Inferior parietal cortex (tissue), 1 donor: ENCODE results near the gene GANC.
"Not testable (repeated sequence)": the region's sequence is repeated elsewhere in the genome, so short reads cannot be mapped to it uniquely, and the experiment has no call there.

Source experiments
- DNase-seq: peaks from one replicate; pipeline ENCODE4 v3.0.0-alpha.2; 2016; ENCODE audit errors: extremely low spot score

The GANC gene, protein sequence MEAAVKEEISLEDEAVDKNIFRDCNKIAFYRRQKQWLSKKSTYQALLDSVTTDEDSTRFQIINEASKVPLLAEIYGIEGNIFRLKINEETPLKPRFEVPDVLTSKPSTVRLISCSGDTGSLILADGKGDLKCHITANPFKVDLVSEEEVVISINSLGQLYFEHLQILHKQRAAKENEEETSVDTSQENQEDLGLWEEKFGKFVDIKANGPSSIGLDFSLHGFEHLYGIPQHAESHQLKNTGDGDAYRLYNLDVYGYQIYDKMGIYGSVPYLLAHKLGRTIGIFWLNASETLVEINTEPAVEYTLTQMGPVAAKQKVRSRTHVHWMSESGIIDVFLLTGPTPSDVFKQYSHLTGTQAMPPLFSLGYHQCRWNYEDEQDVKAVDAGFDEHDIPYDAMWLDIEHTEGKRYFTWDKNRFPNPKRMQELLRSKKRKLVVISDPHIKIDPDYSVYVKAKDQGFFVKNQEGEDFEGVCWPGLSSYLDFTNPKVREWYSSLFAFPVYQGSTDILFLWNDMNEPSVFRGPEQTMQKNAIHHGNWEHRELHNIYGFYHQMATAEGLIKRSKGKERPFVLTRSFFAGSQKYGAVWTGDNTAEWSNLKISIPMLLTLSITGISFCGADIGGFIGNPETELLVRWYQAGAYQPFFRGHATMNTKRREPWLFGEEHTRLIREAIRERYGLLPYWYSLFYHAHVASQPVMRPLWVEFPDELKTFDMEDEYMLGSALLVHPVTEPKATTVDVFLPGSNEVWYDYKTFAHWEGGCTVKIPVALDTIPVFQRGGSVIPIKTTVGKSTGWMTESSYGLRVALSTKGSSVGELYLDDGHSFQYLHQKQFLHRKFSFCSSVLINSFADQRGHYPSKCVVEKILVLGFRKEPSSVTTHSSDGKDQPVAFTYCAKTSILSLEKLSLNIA (N-terminal part only)

DNA sequence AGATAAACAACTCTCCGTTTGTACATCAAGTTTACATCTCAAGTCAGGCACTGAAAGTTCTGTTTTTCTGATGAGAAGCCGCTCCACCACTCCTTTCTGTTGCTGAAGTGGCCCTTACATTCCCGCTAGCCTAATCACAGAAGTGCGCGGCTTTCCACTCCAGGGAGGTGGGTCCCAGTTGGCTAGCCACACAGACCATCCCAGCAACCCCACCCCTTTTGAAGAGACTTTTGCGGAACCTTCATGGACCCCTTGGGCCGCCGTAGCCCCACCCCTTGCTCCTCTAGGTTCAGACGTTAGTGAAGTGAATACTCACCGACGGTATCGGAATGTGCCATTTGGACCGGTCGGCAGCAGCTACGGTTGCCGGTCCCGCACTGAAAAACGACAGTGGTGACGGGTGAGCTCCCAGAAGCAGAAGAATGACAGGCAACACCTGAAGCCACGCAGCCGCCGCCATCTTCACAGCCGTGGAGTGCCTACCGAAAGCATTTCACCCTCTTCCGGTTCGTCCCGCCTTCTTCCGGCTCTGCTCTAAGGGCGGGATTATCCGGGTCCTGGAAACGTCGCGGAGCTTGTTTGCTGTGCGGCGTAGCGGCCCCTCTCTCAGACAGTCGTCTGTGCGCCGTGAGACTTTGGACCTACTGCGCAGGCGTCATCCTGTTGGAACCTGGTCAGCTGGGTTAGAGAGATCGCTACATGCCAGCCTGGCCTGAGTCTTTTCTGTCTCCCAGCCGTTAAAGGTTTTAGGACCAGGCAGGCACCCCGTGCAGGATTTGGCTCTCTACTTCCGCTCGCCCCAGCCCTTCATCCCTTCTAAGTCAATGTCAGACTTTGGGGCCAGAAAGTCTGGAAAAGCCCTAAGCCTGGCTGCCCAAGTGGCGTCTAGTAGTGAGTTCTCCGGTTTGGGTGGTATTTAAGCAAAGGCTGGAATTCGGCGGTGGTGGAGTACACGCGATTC, at the start of gene GANC, which contains the start of gene TMEM87A:
Gene GANC, plus strand, starts transcription at position 263 of the 961 bp plus-strand sequence. CDS start 1,281 bp downstream, outside the sequence.
Gene TMEM87A, minus strand, starts transcription at position 495 of the 961 bp plus-strand sequence. Its CDS starts 35 bp downstream, at position 460.
- peak; percentile 99 for DNase-seq

DNA sequence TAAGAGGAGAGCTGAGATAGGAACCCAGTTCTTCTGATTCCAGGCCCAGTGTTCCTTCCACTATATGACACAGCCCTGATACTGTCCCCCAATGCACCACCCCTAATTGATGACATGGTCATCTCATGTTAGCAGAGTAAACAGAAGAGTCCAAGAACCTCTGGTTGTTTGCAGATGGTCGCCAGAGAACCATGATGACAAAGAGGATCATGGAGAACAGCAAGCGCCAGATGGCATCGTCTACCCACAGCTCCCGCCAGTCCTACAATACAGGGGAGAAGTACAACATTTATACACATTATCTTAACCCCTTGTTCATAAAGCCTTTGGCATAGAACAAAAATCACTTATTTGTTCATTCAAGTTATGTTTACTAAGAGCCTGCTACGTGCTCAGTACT, 46.4 kb upstream of the GANC start:
- peak; percentile 57 for DNase-seq

DNA sequence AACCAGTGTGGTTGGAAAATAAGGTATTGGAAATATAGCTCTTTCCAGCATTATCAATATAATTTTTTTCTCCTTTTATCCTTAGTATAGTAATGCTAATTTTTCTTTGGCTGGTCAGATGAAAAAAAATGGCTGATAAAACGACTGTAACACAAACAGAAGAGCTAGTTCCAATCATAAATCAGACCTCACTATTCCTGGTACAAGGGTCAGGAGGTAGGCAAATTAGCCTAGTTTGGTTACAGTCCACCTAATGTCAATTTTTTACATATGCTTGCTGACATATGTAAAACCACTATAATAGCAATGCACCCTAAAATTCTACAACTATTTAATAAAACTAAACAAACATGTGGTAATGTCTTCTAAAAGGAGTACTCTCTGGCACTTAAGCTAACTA, 45.0 kb upstream of the GANC start:
- DNase-seq: no peak

DNA sequence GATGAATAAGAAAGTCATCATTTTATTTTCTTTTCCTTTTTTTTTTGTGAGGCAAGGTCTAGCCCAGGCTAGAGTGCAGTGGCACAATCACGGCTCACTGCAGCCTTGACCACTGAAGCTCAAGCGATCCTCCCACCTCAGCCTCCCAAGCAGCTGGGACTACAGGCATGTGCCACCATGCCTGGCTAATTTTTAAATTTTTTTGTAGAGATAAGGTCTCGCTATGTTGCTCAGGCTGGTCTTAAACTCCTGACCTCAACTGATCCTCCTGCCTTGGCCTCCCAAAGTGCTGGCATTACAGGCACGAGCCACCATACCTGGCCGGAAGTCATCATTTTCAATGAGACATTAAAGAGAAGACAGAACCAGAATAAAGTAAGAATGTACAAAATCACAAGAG, 44.0 kb upstream of the GANC start:
- not testable (repeated sequence) for DNase-seq

DNA sequence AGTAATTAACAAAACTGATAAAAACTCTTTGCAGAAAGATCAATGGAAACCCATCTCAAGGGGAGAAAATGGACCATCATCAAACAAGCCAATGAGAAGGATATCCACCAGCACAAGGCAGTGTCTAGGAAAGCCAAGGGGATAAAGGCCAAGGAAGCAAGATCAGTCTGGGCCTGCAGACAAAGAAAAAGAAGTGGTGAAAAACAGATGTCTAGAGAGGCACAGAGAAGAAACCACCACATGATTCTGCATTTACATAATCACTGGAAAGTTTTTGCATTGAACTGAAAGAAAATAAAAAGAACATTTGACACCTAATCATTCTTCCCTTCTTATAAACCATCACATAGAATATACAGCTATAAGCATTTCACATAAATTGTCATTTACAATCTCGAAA, 41.9 kb upstream of the GANC start:
- DNase-seq: no peak

DNA sequence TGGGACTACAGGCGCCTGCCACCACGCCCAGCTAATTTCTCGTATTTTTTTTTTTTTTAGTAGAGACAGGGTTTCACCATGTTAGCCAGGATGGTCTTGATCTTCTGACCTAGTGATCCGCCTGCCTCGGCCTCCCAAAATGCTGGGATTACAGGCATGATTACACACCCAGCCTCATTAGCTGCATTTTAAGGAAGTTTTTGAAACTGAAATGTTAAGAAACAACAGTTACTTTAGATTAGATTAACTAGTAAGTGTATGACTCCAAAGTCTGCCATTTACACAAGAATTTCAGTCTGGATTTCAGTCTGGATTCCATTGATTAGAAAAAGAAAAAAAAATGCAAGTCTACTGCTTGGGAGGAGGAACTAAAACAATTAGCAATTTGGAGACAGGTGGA, 40.4 kb upstream of the GANC start:
- no peak for DNase-seq

DNA sequence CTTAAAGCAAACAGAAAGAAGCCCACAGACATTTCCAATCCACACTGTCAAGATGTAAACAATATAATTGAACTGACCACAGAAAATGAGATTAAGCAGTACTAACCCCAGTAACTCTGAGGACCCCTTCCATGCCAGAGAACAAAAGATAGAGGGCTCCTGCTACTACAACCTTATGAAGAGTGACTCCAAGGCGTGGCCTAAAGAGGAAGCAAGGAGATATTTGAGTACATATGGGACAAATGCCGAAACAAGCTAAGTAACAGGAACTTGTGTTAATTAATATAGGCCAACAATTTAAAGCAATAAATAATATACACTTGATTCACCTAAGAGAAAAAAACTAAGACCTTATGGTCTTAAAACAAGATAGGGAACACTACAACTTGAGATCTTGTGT, 39.9 kb upstream of the GANC start:
- DNase-seq: no peak

DNA sequence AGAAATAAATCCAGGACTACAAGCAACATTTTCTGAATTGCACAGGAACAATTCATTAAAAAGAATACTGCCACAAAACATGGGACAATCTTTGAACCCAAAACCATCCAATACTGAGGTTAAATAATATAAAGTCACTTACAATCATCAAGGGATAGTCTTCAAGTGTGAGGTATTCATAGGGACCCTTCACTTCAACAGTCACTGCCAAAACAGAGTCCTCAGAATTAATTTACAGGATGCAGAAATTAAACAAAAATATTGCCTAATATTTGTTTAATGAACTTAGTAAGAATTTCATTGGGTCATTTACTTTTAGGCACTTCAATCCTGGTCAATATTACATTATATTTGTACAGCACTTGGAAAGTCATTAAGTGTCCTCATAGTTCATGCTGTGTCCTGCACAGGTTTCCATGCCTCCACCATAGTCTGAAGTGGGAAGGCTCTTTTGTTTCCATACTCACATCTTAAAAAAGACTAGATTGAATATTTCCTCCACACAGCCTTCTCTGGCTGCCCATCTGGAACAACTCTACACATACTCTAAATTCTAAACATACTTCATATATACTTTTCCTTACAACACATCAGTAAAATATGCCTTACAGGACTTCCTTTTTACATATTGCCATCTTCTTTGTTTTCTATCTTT, 33.3 kb upstream of the GANC start:
- DNase-seq: no peak

DNA sequence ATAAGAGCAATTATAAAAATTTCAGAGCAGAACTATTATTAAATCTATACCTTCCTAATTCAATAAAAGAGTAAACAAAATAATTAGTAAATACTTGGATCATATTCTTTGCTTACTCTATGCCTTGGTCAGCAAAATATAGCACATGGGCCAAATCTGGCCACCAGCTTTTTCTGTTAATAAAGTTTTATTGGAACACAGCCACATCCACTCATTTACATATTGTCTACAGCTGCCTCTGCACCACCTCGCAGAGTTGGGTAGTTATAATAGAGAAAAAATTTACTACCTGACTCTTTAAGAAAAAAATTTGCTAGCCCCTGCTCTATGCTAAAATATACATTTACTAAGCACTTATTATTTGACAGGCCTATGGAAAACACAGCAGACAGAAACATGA, 32.2 kb upstream of the GANC start:
- DNase-seq: no peak

DNA sequence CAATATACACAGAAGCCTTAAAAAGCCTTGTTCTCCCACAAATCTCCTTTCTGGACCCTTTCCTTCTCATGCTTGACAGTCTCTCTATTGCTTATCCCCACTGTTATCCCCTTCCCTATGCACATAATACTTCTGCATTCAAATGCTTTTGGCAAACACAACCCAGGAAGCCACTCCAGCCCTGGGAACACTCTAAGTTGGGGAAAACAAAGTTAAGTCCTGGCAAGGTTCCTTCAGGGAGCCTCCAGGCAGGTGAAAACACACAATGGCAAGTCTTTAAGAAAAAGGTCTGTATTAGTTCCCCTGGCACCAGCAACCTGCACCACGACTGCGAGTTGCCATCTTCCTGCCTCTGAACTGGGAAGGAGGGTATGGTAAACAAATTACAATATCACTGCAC, 19.7 kb upstream of the GANC start:
- no peak for DNase-seq

DNA sequence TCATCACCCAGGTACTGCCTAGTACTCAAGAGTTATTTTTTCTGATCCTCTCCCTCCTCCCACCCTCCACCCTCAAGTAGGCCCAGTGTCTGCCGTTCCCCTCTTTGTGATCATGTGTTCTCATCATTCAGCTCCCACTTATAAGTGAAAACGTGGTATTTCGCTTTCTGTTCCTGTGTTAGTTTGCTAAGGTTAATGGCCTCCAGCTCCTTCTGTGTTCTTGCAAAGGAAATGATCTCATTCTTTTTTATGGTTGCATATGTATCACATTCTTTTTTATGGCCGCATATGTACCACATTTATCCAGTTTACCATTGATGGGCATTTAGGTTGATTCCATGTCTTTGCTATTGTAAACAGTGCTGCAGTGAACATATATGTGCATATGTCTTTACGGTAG, 8.2 kb upstream of the GANC start:
- DNase-seq: no peak

DNA sequence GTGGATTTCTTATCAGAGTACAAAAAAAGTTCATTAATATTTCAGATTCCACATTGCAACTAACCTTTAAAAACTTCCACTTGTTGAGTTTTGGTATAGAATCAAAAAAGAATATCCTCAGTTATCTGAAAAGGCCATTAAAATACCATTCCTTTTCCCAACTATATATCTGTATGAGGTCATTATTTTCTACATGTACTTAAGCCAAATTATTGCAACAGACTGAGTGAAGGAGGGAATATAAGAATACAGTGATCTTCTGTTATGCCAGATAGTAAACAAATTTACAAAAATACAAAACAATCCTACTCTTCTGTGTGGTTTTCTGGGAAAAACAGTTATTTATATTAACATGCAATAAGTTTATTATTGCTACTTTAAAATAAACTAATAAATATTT, 5.7 kb upstream of the GANC start:
- DNase-seq: no peak

DNA sequence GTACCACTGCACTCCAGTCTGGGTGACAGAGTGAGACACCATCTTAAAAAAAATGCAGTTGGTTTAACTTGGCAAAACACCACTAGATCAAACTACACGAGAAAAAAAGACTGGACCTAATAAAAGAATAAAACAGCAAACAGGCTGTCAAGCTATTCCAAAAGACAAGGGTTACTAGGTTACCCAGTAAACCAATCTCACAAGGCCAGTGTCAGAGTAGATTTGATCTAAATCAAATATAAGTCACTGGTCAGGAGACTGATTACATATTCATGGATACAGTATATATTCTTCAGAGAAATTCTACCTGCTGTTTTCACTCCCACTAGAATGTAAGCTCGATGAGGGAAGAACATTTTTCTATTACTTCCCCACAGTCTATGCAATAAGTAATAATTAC, 2.5 kb upstream of the GANC start:
- no peak for DNase-seq

DNA sequence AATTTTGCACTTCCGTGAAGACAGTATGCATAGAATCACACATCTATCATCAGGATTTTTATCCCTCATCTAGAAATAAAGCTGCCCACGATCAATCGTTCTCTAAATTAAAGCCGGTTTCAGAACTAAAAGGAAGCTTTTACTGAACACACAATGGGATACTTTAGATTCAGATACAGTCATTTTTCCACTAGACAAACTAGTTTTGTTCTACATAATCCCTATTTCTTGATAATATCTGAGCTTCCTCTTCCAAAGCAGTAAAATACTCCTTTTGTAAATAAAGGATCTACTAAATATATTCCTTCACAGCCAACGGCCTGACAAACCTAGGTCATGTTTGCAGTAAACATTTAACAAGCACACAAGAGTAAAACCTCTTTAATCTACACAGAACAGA, 2.0 kb upstream of the GANC start:
- DNase-seq: no peak

DNA sequence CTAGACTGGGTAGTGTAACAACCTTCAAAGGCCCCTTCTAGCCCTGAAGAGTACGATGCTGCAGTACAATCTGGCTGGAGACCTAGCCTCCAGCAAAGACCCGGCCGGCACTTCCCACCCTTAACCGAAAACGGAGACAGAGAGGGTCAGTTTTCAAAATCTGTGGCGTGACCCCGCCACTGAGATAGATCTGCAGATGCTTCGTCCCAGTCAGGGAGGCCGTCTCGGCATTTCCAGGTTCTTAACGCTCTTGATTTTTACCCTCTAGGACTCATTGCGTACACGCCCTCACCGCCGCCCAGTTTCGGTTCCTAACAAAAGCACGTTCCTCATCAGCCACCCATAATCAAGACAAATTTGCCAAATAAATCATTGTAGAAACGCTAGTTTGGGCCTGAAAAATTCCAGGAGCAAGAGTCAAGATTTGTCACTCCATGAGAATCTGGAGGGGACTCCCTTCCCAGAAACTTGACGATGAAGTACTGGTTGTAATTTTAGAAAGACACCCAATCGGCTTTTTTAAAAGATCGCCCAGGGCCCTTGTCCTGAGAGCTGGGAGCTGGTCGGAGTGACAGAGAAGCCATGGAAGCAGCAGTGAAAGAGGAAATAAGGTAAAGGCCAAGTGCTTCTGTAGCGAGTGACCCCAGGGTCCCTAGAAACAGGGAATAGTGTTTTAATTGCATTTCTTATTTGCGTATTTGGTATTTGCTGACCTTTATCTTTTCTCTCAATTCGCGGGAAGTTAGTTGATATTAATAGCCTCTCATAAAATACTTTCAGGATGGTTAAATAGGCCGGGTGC, 1.1 kb downstream of the GANC start:
- DNase-seq: no peak

DNA sequence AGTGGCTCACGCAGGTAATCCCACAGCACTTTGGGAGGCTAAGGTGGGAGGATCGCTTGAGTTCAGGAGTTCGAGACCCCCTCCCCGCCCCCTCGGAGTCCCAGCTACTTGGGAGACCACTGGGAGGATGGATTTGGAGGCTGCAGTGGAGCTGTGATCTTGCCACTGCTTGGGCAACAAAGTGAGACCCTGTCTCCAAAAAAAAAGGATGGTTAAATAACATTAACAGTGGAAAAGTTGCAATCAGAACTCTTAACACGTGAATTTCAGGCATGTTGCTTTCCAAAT, 1.6 kb downstream of the GANC start:
- no peak for DNase-seq

DNA sequence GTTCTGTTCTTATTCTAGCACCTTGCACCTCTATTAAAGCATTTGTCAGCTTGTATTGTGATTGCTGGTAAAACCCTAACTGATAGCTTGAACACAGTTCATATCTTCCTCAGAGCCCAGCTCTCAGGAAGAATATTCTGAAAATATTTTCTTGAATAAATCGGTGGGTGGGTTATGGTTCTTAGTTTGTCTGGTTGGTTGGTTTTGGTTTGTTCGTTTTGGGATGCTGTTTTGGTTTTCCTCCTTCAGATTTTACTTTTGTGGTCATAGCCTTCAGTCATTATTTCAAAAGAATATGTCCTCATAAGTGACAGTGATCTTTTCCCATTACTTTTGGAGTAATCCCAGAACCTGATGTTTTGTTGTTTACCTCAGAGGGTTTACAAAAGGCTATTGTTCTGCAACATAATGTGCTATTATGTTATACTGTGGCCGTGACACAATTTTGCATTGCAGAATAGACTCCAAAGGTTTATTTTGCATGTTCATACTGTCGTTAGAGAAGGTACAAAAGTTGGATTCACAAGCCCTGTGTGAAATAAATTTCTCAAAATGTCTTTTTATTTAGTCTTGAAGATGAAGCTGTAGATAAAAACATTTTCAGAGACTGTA, 2.9 kb downstream of the GANC start:
- peak; percentile 74 for DNase-seq

DNA sequence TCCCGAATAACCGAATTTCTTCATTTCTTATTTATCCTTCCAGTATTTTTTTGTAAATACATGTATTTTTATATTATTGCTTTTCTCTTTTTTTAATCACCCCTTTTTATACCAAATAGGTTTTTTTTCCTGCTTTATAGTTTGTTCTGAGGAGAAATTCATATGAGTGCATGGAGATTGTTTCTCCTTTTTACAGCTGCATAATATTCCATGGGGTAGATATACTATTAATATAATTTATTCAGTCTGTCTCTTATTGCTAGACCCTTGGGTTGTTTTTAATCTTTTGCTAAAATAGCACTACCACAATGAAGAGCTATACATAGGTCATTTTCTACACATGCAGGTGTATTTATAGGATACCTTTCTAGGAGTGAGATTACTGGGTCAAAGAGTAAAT, 3.8 kb downstream of the GANC start:
- DNase-seq: no peak

DNA sequence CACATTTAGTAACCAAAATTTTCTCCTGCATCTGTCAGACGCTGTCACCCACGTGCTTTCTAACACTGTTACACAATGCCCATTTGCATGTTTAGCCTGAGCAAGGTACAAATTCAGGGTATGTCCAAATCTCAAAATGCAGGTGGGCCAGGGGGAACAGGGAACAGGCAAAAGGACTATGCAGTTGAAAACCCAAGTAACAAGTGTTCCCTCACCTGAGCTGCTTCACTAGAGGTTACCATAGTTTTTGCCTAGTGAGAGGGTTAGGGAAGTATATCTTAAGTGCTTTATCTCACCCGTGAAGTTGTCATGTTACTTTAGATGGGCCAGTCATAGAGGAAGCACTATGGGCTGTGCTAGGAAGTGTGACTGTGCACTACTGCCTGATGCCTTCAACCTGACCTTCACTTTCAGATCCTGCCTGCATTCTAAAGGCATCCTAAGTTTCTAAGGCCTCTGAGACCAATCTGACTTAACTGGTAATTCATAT, 6.3 kb downstream of the GANC start:
- no peak for DNase-seq

DNA sequence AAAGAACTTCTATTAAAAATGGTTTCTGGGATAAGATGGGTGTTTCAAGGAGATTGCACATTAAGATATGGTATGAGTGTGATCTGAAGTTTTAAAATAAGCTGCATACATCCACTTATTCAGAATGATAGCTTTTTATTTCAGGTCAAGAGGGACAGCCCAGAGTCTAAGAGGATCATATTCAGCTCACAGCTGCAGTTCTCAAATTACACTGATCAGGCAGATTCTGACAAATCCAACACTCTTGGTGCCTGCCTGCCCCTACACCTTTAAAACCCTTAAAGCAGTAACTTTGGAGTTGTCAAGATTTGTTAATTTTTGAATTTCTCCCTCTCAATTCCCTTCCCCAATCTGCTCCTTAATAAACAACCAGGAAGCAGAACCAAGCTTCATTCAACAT, 9.3 kb downstream of the GANC start:
- DNase-seq: no peak
